ENCODE results near the gene CCM2.

Gene CCM2

DNA sequence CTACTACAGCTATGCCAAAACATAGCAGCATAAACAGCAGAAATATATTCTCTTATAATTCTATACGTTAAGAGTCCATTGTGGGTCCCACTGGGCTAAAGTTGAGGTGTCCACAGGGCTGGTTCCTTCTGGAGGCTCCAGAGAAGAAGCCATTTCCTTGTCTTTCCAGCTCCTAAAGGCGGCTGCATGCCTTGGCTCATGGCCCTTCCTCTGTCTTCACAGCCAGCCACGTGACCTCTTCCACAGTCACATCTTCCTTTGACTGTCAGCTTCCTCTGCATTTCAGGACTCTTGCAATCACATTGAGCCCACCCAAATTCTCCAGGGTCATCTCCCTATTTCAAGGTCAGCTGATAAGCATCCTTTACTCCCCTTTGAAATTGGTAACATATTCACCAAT is 71.5 kb downstream of the CCM2 start:
- DNase-seq, result no peak

DNA sequence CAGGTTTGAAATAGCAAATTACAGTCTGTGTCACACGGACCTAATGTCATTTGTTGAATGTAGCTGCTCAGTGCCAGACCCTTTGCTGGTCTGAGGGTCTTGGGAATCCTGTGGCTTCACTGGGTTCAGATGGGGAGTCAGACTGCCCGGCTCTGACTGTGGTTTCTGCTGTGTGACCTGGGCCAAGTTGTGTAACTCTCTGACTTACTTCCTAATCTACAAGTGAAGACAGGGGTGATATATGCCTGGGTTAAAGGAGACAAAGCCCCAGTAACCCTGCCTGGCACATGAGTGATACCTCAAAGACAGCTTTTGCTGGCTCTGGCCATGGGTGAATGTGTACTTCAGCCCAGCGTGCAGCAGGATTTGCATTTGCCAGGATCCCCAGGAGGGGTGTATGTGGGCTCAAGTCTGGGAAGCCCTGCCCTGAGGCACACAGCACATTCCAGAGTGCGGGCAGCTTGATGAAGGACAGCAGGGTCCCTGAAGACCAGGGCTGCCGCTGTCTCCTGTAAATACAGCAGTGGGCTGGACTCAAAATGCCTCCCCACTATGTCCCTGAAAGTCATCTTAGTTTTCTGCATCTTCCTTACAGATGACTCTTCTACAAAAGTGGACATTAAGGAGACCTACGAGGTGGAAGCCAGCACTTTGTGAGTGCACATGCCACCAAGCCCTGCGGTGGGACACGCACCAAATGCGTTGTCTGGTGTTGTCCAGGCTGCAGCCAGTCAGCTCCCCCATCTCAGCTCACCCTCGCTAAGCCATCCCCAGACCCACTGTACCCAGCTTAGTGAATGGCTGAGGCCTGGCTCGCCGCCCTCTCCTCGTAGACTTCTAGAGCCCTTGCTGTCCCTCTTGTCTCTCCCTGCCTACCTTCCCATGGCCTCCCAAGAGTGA is 72.4 kb downstream of the CCM2 start:
- no peak for DNase-seq

DNA sequence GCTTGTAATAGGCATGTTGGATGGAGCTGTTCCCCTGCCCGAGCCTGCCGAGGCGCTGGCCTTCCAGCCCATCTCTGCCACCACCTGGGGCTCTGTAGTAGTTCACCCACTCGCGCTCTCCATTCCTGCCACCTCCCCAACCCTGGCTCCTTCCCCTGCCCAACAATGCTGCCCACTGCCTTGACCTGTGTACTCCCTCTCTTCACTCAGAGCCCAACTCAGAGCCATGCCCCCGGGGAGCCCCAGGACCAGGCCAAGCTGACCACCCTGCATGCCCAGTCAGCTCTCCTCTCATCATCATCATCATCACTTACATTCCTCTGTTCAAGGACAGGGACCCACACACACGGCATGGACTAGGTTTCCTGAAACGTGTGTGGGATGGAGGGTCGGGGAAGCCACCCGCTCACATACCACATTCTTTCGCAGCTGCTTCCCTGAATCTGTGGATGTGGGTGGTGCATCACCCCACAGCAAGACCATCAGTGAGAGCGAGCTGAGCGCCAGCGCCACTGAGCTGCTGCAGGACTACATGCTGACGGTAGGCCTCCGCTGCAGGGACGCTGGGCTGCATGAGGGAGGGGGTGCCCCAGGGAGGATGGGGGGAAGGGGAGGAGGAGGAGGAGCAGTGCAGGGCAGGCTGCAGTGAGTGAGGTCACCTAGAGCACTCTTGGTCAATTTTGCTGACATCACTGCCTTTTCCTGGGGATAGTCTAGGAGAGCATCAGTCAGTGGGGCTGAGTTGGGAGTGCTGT is 73.2 kb downstream of the CCM2 start:
- no peak for DNase-seq

DNA sequence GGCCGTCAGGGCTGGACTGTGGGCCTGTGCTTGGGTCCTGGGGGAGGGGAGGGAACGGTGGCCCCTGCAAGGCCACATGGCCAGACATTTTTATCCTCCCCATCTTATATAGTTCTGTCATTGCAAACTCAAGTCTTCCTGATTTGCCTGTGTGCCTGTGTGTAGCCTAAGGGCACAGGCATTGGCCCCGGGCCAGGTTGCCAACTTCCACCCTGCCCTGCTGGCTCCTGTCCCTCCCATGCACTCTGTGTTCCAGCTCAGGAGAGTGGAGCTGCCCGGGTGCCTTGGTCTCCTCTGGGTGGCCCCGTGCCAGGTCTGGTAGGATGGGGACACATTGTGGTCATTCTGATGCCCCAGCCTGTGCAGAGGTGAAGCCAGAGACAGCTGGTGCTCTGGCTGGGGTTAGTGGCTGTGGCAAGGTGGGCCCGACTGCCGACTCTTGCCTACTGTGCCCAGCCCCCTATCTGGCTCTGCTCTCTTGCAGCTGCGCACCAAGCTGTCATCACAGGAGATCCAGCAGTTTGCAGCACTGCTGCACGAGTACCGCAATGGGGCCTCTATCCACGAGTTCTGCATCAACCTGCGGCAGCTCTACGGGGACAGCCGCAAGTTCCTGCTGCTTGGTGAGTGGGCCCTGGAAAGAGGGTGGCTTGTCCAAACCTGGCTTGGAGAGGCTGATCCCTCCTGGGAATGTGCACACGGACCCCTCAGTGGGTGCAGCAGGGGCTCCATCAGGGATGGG is 74.0 kb downstream of the CCM2 start:
- no peak for DNase-seq

DNA sequence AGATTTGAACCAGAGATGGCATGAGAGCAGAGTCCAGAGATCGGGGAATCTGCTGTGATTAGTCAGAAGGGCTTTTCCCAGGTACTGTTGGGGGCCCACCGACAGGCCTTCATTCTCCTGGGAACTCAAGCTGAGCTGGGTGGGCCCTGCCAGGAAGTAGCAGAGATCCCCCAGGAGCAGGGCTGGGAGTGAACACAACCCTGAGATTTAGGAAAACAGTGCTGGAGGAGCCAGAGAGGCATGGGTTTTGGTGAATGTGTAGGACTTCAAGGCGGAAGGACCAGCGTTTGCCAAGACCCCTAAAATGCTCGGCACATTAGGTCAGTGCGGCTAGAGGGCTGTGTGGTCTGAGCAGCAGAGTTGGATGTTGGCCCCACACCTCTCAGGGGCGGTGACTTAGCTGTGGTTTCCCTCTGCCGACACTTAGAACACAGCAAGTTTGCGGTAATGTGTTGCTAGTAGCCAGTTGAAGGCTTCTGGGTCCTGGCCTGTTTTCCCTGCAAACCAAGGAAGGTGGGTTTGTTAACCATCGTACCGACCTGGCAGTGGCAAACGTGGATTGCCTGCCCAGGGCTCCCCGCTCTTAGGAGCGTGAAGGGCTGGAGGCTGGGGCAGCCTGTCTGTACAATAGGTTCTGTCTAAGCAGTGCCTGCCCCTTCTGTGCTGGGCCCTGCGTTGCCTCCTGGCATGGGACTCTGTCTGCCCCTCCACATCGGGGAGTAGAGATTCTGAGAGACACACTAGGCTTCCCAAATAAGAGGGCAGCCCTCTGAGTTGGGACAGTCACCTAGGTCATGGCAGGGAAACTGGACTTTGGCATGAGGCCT is 74.7 kb downstream of the CCM2 start:
- no peak for DNase-seq

DNA sequence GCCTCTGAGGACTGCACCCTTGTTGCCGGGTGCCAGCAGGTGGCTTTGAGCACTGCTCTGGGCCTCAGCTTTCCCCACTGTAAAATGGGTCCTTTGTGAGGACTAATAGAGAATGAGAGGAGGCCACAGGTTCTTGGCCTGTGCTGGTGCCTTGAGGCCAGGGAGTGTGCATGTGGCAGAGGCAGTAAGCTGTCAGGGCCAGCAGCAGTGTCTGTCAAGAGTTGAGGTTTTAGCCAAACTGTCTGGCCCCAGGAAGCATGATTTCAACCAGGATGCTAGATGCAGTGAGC is 75.3 kb downstream of the CCM2 start:
- no peak for DNase-seq

DNA sequence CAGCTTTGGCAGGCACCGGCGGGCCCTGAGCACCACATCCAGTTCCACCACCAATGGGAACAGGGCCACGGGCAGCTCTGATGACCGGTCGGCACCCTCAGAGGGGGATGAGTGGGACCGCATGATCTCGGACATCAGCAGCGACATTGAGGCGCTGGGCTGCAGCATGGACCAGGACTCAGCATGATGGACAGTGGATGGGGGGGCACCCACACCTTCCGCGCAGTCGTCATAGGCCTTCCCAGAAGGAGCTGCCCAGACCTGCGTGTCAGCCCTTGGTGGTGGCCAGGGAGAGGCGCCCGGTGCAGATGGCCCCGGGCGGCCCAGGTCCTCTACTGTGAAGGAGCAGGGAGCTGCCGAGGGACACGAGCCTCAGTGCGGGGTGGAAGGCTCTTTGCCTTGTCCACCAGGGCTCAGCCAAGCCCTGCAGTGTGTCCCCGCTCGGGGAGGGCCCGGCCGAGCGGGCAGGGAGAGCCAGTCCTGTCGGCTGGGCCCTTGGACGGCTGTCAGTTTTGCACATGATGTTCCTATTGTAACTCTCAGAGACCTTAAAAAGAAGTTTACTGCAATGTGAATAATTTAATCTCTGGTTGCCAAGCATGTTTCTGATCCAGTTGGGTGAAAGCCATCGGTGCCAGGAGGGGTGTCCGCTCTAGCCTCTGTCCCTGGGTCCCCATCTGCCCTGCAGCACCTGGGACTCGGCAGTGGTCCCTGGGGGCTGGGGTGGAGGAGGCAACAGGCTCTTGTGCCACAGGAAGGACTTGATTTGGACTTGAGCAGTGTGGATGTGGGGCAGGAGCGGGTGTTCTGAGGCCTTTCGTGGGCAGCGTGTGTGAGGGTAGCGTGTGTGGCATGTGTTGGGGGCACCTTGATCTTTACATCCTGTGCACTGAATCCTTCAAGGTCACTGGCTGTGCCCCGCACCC is 76.1 kb downstream of the CCM2 start:
- DNase-seq, result no peak

DNA sequence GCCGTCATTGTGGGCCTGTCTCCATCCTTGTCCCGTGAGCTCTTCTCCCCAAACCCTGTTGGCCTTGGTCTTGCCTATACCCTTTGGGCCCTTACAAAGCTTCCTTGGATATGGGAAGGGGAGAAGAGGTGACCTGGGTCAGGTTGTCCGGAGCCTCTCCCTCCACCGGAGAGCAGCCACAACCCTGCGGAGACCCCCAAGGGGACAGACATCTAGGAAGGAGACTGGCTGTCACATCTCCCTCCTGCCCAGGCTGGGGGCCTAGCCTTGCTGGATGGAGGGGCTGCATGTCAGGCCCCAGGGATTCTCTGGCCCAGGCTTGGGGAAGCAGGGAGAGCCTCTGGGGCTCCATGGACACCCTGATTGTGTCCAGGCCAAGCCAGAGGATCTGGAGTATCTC is 76.9 kb downstream of the CCM2 start:
- no peak for DNase-seq

DNA sequence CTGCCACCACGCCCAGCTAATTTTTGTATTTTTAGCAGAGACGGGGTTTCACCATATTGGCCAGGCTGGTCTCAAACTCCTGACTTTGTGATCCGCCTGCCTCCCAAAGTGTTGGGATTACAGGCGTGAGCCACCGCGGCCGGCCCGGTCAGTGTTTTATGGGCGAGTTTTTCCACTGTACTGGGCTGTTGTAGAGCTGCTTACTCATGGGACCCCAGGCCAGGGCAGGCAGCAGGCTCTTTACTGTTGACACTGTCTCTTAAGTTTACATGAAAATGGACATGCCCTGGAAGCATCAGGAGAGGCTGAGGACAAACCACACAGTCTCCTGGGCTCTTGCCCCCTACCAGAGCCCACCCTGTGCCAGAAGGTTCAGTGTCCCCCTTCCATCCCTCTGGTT is 77.6 kb downstream of the CCM2 start:
- no peak for DNase-seq

DNA sequence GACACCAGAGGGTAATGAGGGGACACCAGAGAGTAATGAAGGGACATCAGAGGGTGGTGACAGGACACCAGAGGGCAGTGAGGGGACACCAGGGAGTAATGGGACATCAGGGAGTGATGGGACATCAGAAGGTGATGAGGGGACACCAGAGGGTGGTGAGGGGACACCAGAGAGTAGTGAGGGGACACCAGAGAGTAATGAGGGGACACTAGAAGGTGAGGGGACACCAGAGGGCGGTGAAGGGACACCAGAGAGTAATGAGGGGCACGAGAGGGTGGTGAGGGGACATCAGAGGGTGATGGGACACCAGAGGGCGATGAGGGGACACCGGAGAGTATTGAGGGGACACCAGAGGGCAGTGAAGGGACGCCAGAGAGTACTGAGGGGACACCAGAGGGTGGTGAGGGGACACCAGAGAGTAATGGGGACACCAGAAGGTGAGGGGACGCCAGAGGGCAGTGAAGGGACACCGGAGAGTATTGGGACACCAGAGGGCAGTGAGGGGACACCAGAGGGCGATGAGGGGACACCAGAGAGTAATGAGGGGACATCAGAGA is 78.2 kb downstream of the CCM2 start:
- DNase-seq, result no peak

DNA sequence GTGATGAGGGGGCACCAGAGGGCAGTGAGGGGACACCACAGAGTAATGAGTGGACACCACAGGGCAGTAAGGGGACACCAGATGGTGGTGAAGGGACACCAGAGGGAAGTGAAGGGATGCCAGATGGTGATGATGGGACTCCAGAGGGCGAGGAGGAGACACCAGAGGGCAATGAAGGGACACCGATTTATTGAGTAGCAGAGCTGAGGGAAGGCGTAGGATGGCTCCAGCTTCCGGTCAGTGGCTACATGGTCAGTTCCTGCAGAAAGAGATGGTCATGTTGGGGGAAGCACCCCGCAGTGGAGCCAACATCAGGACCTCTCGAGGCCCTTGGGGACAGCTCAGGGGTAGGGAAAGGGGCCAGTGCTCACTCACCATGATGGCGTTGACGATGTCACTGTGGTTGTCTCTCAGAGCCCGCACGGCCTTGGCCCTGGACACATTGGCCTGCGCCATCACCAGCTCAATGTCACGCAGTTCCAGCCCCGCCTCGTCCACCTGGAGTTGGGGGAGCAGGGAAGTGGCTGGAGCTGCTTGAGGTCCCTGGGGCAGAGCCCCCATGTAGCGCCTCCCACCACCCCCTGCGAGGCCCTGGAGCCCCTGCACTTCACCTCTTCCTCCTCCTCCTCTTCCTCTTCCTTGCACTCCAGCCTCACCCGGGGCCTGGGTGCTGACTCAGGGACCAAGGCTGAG is 80.4 kb downstream of the CCM2 start:
- DNase-seq, result no peak

DNA sequence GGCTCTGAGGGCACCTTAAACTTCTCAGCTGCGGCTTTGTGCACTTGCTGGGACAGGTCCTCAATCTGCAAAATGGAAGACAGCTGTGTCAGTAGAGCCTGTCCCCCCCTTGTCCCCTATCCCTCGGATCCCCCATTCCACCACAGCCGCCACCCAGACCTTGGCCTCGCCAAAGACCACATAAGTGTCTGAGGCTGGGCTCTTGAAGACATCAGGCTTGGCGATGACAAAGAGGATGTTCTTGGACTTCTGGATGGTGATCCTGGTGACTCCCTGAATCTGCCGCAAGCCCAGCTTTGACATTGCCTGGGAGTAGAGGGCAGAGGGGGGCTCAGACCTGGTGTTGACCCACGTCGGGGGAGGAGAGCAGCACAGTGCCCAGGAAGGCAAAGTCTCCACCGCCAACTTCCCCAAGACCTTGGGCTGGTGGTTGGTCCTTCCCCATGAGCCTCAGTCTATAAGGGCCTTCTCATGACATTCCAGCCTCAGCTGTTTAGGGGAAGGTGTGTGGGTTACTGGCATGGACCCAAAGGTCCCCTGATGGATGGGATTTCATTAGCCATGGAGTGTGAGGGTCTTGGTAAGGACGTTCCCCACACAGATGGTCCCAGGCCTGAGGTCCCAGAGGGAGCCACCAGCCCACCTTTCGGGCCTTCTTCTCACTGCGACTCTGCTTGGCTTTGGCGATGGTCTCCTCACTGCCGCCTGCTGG is 81.1 kb downstream of the CCM2 start:
- DNase-seq, result no peak

DNA sequence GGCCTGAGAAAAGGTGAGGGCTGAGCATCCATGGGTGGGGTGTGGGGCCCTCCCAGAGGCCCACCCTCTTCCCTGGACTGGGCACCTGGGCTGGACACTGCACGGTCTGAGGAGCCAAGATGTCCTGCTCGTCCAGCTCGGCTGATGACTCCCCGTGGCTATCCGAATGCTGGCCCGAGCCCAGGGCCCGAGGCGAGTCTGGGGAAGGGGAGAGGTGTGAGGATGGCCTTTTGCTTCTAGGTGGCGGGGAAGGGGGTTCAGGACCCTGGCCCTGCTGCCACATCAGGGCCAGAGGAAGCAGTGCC is 81.6 kb downstream of the CCM2 start:
- DNase-seq, result no peak

DNA sequence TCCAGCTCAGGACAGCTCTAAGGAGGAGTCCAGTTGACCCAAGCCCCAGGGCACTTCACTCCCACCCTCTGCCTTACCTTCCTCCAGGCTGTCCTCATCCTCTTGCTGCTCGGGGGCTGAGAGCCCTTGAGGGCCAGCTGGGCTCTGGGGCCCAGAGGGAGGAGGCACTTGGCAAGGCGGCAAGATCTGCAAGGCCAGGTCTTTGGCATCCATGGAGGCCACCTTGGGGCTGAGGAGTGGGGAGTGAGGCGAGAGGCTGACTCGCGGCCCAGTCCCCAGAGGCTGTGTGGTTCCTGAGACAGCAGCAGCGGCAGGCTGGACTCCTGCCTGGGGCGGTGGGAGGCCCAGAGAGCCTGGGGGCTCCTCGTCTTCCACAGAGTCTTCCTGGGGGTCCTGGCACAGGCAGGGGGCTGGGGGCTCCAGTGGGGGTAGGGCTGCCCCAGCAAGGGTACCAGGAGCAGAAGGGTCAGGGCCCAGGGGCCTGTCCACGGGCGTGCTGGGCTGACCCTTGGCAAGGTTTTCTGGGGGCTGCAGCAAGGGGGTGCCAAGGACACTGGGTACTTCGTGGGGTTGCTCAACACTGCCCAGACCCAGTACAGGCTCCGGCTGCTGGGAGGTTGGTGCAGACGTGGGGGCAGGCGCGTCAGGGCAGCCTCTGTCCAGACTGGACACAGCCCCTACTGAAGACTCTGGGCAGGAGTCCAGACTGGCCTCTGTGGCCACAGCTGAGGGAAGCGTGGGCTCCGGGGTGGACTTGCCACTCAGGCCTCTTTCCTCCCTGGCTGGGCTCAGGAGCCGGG is 82.2 kb downstream of the CCM2 start:
- DNase-seq, result no peak

DNA sequence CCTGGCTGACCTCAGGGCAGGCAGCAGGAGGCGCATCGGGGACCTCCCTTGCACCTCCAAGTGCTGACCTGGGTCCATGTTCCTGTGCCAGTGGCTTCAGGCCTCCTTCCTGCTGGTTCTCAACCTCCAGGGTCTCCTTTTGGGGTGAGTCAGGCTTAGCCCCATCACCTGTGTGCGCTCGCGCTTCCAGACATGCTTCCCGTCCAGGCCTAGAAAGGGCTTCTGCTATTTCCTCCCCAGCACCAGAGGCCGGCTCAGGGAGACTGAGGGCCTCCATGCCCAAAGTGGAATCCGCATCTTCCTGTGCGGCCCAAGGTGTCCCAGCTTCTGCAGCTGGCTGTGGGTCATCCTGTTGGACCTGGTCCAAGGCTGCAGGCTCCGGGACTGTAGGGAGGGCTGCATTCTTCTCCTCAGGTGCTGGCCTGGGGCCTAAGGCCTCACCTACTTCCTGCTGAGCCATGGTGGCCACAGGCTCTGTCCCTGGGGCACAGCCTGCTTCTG is 82.9 kb downstream of the CCM2 start:
- DNase-seq, result no peak

DNA sequence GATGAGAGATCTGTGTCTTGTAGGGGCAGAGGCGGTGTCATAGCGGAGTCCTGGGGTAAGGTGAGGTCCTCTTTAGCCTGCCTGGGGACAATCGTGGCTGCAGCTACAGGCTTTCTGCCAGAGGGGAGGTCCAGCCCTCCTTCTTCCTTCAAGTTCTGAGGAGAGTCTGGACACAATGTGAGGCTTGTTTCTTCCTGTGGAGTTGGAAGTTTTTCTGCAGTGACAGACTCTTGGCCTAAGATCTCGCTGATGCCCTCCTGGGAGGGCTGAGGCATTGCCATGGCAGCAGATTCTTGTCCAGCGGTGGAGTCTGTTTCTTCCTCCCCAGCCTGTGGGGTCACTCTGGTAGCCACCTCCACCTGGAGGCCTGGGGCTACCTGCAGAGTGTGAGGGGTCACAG is 84.3 kb downstream of the CCM2 start:
- no peak for DNase-seq

DNA sequence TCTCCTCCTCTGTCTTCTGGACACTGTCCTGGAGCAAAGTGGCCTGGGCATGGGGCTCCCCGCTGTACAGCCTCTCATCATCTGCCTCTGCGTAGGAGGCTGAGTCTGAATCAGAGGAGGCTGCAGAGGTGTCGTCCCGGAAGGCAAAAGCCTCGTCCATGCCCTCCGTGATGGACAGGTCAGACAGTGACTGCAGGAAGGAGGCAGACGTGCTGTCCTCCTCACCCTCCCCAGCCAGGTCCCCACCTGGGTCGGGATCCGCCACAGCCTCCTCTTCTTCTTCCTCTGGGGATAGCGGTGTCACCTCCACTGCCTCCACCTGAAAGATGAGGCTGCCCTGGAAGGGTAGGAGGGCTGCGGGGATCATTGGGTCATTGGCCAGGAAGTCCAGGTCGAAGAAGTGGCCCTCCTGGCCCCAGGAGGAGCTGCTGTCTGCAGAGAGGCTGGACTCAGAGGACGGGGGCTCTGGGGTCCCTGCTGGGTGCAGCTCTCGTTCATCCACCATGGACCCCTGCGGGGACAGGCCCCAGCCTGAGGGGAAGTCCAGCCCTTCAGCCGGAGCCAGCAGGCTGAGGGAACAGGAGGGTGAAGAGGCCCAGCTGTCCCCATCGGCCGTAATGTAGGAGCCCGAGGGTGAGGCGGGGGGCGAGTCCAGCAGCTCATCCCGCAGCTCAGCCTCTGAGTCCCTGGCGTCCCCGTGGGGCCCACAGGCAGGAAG is 85.1 kb downstream of the CCM2 start:
- DNase-seq, result no peak

DNA sequence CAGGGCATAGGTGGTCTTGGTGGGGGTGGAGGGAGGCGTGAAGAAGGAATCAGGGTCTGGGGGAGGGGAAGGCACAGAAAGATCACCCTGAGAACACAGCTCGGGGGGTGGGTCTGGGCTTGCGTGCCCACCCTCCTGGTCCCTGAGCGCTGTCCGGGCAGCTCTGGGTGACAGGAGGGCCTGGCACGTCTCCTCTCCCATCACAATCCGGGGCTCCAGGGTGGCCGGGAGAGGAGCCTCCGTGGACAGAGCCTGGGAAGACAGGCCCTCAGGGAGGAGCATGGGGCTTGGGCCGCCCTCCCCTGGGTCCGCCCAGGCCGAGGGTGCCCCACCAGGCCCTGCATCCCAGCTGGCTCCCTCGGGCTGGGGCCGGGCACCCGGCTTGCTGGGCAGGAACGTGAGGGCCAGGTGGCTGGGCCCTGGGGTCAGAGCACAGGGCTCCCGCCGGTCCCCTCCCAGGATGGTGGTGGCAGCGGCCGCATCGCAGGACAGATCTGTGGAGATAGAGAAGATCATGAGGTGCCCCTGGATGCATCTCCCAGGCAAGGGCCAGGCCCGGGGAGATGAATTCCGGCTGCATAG is 85.7 kb downstream of the CCM2 start:
- no peak for DNase-seq
